Liver (tissue), 9 donors: Measurements from ENCODE around the gene RTN4RL2. TPM values are rescaled to one million over a fixed set of nuclear protein-coding genes. Genes with fewer than 3 reads are reported as not detected.

Source experiments
- DNase-seq: peaks from one replicate; pipeline ENCODE4 v3.0.0-alpha.2; 2017; ENCODE audit warnings: low spot score
- H3K27ac ChIP-seq, 2 donors: one replicate each; pipeline ENCODE4 v1.7.0; 2013; ENCODE audit warnings: inconsistent platforms in 2 of 2, low read length in 2 of 2, control low read depth in 1 of 2, low read depth in 1 of 2, mild to moderate bottlenecking in 1 of 2
- H3K27me3 ChIP-seq, 4 donors: one replicate each; pipeline versions ENCODE4 v1.6.1 to v1.7.0; 2013; ENCODE audit warnings: low read length in 3 of 4, inconsistent platforms in 1 of 4, mild to moderate bottlenecking in 1 of 4, moderate library complexity in 1 of 4; ENCODE audit not compliant: control insufficient read depth in 4 of 4, insufficient read depth in 4 of 4
- H3K36me3 ChIP-seq, 4 donors: one replicate each; pipeline versions ENCODE4 v1.6.1 to v1.7.0; 2013; ENCODE audit warnings: low read length in 3 of 4, mild to moderate bottlenecking in 3 of 4, low read depth in 1 of 4, moderate library complexity in 1 of 4; ENCODE audit not compliant: control insufficient read depth in 4 of 4, insufficient read depth in 3 of 4
- H3K4me1 ChIP-seq, 4 donors: one replicate each; pipeline versions ENCODE4 v1.6.1 to v1.7.0; 2013; ENCODE audit warnings: low read length in 3 of 4, mild to moderate bottlenecking in 3 of 4, moderate library complexity in 1 of 4; ENCODE audit not compliant: control insufficient read depth in 4 of 4, insufficient read depth in 4 of 4
- H3K4me3 ChIP-seq, 3 donors: one replicate each; pipeline versions ENCODE4 v1.6.1 to v1.7.0; 2013; ENCODE audit warnings: low read length in 3 of 3, control low read depth in 1 of 3, low read depth in 1 of 3, mild to moderate bottlenecking in 1 of 3
- H3K9ac ChIP-seq, 2 donors: one replicate each; pipeline ENCODE4 v1.7.0; 2013; ENCODE audit warnings: low read length in 2 of 2, mild to moderate bottlenecking in 2 of 2, moderate library complexity in 2 of 2, control low read depth in 1 of 2, low read depth in 1 of 2
- H3K9me3 ChIP-seq, 4 donors: one replicate each; pipeline versions ENCODE4 v1.6.1 to v1.7.0; 2013; ENCODE audit warnings: low read length in 3 of 4; ENCODE audit not compliant: control insufficient read depth in 4 of 4
- ATF3 ChIP-seq: IDR thresholded peaks from 2 replicates; pipeline ENCODE4 v1.6.1; 2016; ENCODE audit warnings: antibody characterized with exemption
- CTCF ChIP-seq: fragments of 150-350 bp; IDR thresholded peaks from 2 replicates; pipeline ENCODE4 v1.5.1; 2017; ENCODE audit warnings: improper control_type of control experiment, low read depth, low read length; ENCODE audit not compliant: missing input control
- FOXA1 ChIP-seq: IDR thresholded peaks from 2 replicates; pipeline ENCODE4 v1.6.1; 2016; ENCODE audit warnings: antibody characterized with exemption
- FOXA2 ChIP-seq: IDR thresholded peaks from 2 replicates; pipeline ENCODE4 v1.6.1; 2016; ENCODE audit warnings: antibody characterized with exemption
- GABPA ChIP-seq, 2 donors: IDR thresholded peaks in 1 of 2; conservative IDR thresholded peaks in 1 of 2; 2 replicates each; pipeline ENCODE4 v1.6.1; 2016; ENCODE audit warnings: antibody characterized with exemption in 2 of 2, mild to moderate bottlenecking in 1 of 2, moderate library complexity in 1 of 2
- HNF4A ChIP-seq, 2 donors: conservative IDR thresholded peaks; 2 replicates each; pipeline ENCODE4 v1.6.1; 2016; ENCODE audit warnings: antibody characterized with exemption in 2 of 2, mild to moderate bottlenecking in 2 of 2
- HNF4G ChIP-seq: IDR thresholded peaks from 2 replicates; pipeline ENCODE4 v1.6.1; 2016; ENCODE audit warnings: antibody characterized with exemption
- JUND ChIP-seq, 2 donors: IDR thresholded peaks; 2 replicates each; pipeline ENCODE4 v1.6.1; 2016; ENCODE audit warnings: antibody characterized with exemption in 2 of 2
- MAX ChIP-seq: IDR thresholded peaks from 2 replicates; pipeline ENCODE4 v1.6.1; 2016; ENCODE audit warnings: antibody characterized with exemption
- RAD21 ChIP-seq, 2 donors: IDR thresholded peaks; 2 replicates each; pipeline ENCODE4 v1.6.1; 2016; ENCODE audit warnings: antibody characterized with exemption in 2 of 2, mild to moderate bottlenecking in 2 of 2
- RXRA ChIP-seq, 2 donors: IDR thresholded peaks; 2 replicates each; pipeline ENCODE4 v1.6.1; 2017 to 2018; ENCODE audit warnings: antibody characterized with exemption in 2 of 2, mild to moderate bottlenecking in 1 of 2
- SP1 ChIP-seq: IDR thresholded peaks from 2 replicates; pipeline ENCODE4 v1.6.1; 2018; ENCODE audit warnings: antibody characterized with exemption, mild to moderate bottlenecking
- TAF1 ChIP-seq: conservative IDR thresholded peaks from 2 replicates; pipeline ENCODE4 v1.6.1; 2016; ENCODE audit warnings: antibody characterized with exemption, mild to moderate bottlenecking
- YY1 ChIP-seq: IDR thresholded peaks from 2 replicates; pipeline ENCODE4 v1.6.1; 2016; ENCODE audit warnings: antibody characterized with exemption, mild to moderate bottlenecking
- ZBTB33 ChIP-seq: IDR thresholded peaks from 2 replicates; pipeline ENCODE4 v1.6.1; 2016; ENCODE audit warnings: antibody characterized with exemption
- WGBS: extraction: QIAGEN DNeasy Blood & Tissue Kit; methylation state at CpG from one replicate; pipeline ENCODE4 v1.1.7; 2013; 5-methylcytosine and 5-hydroxymethylcytosine counted together
- polyA plus RNA-seq, 2 donors: library from polyadenylated mRNA; stranded (reverse) in 1 of 2; unstranded in 1 of 2; fragments of 200-250 nt in 1 of 2; fragments of >200 nt in 1 of 2; fragmentation: Nextera tagmentation in 1 of 2; extraction: Ambion mirVana in 1 of 2; gene quantifications; one replicate each; pipeline versions ENCODE4 v1.2.1 to v1.2.3, GENCODE V29; 2013 to 2015
- total RNA-seq, 2 donors: library from RNA; depleted of rRNA; stranded (reverse); fragments of >200 nt; gene quantifications; one replicate each; pipeline ENCODE4 v1.2.3, GENCODE V29; 2014
- donor health status: healthy.
- donor health status: healthy.
- donor health status: healthy.
- donor health status: healthy.
- donor health status: healthy.

Gene RTN4RL2
- total and polyA plus RNA-seq, 4 donors: 0.75 to 18.1 (median 3.2) TPM

GRCh38 chr11:57481915-57482781, 21.8 kb downstream of the RTN4RL2 start:
- H3K4me3 ChIP-seq: no peak overlapping the region
- no peak for TF ChIP-seq HNF4A (conservative IDR thresholded peaks at IDR 0.05)
- TF ChIP-seq MAX: no peak
- TF ChIP-seq RAD21 (IDR thresholded peaks at IDR 0.05): no peak
- no peak for TF ChIP-seq ZBTB33
- no peak for TF ChIP-seq FOXA2
- no peak for TF ChIP-seq TAF1
- no peak for TF ChIP-seq FOXA1
- TF ChIP-seq HNF4G: no peak
- no peak for TF ChIP-seq CTCF
- no peaks in the 10 kb centered on the region for H3K9me3 ChIP-seq
- H3K9ac ChIP-seq: no peak overlapping the region
- DNase-seq: no peak
- H3K36me3 ChIP-seq: peaks cover 9 to 31% (median 20%) of the 10 kb centered on the region in 4 donors
- no peak overlapping the region for H3K27ac ChIP-seq
- WGBS: 58% methylated on average over 44 of the region's 44 CpGs
- H3K27me3 ChIP-seq: no peaks in the 10 kb centered on the region
- H3K4me1 ChIP-seq: peaks cover 3 to 48% (median 20%) of the 10 kb centered on the region in 4 donors

GRCh38 chr11:57482782-57483561, 22.6 kb downstream of the RTN4RL2 start:
- no peak overlapping the region for H3K4me3 ChIP-seq
- DNase-seq: peak; percentile 74
- no peak overlapping the region for H3K9ac ChIP-seq

More at GRCh38 chr11:57482782-57483561, 22.6 kb downstream of the RTN4RL2 start:
- WGBS: 48% methylated on average over 52 of the region's 52 CpGs
- no peak for TF ChIP-seq MAX
- no peak for TF ChIP-seq ZBTB33
- no peak for TF ChIP-seq GABPA (IDR thresholded peaks at IDR 0.05 in 1 of 2, conservative IDR thresholded peaks at IDR 0.05 in 1 of 2)
- peak; percentile 25 for TF ChIP-seq CTCF
- TF ChIP-seq RXRA (IDR thresholded peaks at IDR 0.05): no peak
- TF ChIP-seq FOXA2: no peak
- TF ChIP-seq HNF4G: no peak
- TF ChIP-seq JUND (IDR thresholded peaks at IDR 0.05): no peak
- TF ChIP-seq ATF3: no peak
- no peak for TF ChIP-seq TAF1
- TF ChIP-seq FOXA1: no peak
- peak in 1 of 2 donors; percentile 44 for TF ChIP-seq RAD21 (IDR thresholded peaks at IDR 0.05)
- TF ChIP-seq SP1: no peak
- no peak for TF ChIP-seq HNF4A (conservative IDR thresholded peaks at IDR 0.05)
- no peak for TF ChIP-seq YY1
- Histone ChIP-seq H3K9me3 (no peaks in the 10 kb centered on the region), H3K27ac (no peak overlapping the region), H3K4me1 (peaks cover 1 to 40% (median 16%) of the 10 kb centered on the region in 4 donors), H3K27me3 (no peaks in the 10 kb centered on the region), H3K36me3 (peaks cover 9 to 39% (median 26%) of the 10 kb centered on the region in 4 donors)
